NCI-H460 (cell line): ENCODE results near the gene COL13A1. TPM values are rescaled to one million over a fixed set of nuclear protein-coding genes. Genes with fewer than 3 reads are reported as not detected.

Experiments
- DNase-seq: peaks from one replicate; pipeline ENCODE4 v3.0.0-alpha.2; 2016; ENCODE audit warnings: low read depth; ENCODE audit errors: extremely low read depth
- total RNA-seq: library from RNA; depleted of rRNA; stranded (reverse); fragments of >200 nt; shearing (Covaris generic); gene quantifications from 2 replicates; pipeline ENCODE4 v1.2.3, GENCODE V29; 2014

Gene COL13A1
- total RNA-seq, 1 experiment from 2014 or later = 0.15 TPM

DNA sequence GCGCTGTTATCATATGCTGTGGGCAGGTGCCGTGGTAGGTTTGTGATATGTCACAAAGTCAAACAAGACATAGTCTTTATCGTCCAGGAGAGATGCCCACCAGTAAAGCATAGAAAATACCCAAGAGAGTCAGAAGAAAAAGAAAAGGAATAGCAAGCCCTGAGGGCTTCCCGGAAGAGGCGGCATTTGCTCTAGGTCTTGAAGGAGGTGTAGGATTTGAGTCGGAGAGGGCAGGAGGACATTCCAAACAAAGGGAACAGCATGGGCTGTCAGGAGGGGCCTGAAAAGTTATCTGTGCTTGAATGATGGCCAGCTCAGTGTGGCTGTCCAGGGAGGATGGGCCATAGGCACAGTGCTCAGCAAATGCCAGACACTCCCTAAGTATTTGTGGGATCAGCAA is 42.2 kb downstream of the COL13A1 start:
- DNase-seq = no peak

DNA sequence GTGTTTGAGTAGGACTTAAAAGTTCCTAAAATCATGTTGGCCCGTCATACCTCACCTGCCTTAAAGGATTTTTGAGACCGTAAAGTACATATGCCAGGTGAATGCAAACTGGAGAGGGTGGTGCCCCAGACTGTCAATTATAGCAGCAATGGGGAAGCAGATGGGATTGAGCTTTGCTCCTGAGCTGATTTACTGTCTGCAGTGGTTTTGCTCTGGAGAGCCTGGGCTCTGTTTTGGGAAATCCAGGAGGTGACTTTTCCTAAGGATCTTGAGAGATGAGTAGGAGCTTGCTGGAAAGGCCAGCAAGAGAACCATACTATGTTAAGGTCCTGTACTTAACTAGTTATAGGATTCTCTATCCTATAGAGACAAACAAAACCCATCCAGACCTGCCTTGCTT is 43.0 kb downstream of the COL13A1 start:
- DNase-seq = no peak

DNA sequence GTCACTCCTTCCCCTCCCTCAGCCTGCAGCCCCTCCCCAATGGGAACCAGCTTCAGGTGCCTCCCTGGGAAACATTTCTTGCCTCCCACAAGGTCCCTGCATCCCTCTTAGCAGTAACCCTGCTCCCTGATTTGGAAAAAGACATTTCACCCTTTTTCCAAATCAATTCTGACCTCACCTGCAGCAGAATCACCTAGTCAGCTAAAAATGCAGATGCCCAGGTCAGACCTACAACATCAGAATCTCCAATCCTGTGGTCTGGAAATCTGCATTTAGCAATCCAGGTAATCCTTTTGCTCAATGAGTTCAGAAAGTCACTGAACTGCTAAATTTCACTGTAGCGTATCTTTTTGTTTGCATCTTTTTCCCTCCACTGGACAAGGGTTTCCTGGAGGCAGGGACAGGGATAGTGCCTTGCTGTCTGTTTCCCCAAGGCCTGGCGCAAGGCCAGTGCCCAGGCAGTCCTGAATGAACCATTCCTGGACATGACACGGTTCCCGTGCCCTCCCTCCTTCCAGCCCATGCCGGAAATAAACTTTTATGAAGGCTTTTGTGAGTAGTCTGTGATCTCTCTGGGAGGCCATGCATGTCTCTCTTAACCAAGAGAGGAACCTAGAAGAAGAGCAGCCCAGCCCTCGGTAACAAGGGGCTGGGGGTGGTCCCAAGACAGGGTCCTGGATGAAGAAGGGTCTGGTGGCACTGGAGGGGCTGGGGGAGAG is 44.0 kb downstream of the COL13A1 start:
- no peak for DNase-seq

DNA sequence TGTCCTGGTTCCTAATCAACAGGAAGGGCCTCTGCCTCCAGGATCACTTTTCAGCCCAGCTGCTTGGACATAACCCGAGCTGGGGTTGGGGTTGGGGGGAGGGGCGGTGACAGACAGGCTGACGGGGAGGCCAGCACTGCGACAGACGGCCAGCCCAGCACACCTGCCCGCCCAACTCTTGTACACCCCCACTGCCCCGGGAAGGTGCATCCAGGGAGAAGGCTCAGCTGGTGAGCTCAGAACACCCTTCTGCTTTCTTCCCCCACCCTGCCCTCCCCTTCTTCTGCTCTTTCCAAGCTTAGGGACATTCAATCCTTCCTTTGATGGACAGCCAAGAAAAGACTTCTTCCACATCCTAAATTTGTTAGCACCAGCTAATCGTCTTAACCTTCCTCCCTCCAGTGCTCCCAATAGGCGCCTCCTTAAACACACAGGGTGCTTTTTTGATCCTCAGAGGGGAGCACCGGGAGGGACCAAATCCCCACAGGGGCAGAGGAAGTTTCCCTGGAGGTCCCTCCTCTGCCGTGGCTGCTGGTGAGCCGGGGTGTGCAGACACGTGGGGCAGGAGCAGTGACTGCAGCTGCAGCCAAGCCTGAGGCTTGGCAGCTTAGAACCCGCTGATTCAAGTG is 44.7 kb downstream of the COL13A1 start:
- no peak for DNase-seq

DNA sequence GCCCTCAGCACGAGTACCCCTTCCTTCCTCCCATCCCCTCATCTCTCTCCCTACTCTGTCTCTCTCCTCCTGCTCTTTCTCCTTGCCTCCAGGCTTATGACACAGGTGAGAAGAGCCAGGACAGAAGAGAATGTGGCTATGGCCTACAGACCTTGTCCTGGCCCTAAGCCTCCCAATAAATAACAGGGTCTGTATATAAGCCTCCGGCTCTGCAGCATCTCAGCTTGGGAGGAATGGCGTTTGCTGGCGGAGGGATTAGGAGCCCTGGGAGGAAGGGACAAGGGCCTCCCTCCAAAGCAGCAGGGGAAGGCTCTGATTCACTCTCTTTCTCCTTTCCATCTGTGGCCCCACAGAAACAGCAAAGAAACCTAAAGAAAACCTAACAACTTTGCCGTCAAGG is 45.8 kb downstream of the COL13A1 start:
- no peak for DNase-seq

DNA sequence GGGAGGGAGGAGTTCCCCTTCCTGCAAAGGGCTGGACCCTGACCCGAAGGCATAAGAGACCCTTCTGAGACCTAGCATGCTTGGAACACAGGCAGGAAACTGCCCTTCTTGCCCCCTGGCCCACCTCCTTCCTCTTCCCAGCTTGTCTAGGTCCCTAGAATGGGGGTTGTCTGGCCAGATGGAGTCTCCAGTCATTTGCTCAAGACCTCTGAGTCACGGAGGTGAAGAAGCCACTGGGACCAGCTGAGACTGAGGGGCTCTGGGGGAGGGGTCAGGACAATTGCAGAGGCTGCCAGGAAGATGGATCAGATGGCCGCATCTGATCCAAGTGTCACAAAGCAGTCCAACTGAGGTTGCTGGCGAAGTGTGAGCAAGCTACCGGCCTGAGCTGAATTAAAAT is 46.2 kb downstream of the COL13A1 start:
- DNase-seq = no peak

DNA sequence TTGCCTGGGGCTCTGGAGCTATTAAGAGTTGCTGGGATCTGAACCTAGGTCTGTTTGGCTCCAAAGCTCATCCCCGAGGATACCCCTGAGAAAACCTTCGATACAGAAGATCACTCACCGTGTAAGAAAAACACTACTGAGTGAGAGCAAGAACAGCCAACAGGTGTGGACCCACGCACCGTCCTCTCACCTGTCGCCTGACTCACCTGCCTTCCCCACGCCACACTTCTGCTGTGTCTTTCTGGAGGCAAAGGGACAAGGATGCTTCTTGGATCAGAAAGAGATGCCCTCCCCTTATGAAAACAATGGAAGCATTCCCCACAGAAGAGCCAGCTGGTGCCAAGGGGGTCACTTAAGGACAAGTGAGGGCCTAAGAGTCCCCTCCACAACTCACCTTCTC is 46.7 kb downstream of the COL13A1 start:
- DNase-seq = no peak

DNA sequence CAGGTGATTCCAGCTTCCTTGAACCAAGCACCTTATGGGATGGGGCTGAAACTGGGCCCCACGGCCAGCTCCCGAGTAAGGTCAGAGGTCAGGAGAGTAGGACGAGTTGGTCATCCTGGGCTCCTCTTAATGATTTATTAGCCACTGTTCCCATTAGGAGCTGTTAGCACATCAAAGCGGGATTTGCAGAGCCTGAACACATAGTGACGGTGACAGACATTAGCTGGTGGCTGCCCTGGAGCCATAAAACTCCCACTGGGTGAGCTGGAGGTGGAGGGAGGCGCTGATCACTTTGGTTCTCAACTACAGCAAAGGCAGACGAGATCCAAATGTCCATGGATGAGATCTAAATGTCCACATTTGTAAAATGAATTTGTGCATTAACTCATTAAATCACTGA is 48.1 kb downstream of the COL13A1 start:
- DNase-seq = no peak

DNA sequence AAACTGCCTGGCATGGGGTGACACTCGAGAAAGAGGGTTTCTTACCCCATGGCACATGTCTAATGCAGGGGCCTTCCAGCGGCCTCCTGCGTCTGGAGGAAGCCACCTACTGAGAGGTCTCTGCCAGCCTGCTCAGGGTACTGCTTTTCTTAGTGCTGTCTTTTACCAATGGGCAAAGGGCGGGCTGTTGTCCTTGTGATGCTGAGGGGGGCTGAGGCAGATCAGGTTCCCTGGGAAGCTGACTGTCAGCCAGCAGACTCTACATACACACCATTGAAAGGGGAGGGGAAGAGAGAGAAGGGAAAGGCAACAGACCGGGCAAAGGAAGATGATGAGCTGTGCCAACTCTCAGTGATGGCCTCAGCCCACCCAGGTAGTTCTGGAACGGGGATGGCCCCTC is 48.7 kb downstream of the COL13A1 start:
- no peak for DNase-seq

DNA sequence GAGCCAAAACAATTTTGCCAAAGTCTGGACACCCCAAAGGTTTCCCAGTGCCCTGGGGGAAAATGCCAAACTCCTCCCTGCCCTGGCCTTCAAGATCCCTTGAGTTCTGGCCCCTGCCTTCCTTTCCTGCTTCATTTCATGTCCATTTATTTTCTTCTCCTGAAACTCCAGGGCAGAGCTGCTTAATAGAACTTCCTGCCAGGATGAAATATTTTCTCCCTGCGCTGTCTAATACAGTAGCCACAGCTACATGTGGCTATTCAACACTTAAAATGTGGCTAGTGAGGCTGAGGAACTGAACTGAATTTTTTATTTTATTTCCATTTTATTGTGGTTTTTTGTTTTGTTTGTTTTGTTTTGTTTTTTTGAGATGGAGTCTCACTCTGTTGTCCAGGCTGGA is 49.6 kb downstream of the COL13A1 start:
- DNase-seq = no peak

DNA sequence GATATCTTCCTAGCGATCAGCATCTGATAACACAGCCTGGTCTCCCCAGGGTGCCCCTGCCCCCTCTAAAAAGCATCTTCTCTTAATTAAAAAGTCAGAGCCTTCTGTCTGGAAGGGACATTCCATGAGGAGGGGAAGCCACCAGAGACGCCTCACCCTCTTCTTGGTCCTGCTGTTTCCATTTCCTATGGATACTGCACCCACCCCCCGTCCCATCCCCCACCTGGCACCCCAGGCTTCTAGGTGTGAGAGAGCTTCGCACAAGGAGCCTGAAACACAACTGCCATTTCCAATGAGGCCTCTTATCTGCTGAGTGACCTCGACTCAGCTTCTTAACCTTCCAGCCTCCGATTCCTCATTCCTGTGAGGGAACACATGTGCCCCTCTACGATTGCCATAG is 51.4 kb downstream of the COL13A1 start:
- no peak for DNase-seq

DNA sequence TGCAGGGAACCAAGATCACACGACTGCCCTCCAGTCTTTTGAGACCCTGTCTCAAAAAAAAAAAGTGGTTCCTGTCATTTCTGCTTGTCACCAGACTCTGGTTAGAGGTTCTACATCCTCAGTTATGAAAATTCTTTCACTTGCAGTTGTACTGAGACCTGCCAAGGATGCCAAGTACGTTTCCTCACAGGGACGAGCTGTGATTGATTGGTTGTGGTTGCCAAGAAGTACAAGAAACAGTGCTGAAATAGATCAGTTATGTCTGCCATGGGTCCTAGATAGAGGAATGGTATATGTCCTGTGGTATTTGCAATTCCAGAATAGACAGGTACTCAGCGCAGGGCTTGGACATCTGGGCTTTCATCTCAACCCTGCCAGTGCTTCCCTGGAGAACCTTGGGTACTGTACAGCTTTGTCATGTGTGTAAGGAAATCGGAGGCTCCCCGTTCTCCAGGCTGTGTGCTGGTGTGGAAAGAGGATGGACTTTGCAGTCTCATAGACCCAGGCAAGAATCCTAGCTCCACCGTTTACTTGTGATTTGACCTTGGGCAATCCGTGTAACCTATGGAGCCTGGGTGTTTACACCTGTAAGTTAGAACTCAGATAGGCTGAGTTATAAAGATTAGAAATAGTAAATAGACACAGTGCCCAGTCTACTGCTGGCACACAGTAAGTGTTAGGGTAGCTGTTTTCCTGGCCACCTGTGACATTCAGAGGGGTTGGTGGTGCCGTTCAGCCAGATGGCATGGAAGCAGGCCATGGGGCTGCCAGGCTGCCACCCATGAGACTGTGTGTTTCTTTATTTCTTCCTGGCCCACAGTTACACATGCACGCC is 53.0 kb downstream of the COL13A1 start:
- DNase-seq = no peak

DNA sequence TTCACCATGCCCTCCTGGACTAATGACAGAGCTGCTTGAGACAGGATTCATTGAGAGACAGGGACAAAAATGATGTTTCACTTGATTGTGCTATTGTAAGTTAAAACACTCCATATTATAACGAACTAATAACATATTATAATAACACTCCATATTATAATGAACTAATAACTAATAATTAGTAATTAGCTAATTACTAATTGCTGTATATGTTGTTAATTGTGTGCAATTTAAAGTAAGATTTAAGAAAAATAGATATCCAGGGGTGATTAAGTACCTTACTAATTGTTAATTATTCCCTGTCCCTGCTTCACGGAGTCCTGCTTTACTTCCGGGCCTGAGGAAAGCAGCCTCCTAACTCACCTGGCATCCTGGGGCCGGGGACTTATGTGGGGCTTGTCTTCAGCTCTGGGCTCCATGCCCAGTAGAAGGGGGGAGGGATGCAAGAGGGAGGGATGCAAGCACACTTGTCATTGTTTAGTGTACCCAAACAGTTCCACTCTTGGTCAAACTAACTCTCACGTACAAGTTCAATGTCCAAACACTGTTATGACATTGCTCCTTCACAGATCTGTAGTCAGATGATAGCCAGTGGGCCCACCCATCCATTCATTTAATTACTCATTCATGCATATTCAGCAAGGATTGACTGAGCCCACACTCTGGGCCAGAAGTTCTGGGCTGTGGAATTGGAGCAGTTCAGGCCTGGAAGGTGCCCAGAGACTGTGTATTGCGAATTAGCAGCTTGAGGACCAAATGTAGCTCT is 53.8 kb downstream of the COL13A1 start:
- no peak for DNase-seq

DNA sequence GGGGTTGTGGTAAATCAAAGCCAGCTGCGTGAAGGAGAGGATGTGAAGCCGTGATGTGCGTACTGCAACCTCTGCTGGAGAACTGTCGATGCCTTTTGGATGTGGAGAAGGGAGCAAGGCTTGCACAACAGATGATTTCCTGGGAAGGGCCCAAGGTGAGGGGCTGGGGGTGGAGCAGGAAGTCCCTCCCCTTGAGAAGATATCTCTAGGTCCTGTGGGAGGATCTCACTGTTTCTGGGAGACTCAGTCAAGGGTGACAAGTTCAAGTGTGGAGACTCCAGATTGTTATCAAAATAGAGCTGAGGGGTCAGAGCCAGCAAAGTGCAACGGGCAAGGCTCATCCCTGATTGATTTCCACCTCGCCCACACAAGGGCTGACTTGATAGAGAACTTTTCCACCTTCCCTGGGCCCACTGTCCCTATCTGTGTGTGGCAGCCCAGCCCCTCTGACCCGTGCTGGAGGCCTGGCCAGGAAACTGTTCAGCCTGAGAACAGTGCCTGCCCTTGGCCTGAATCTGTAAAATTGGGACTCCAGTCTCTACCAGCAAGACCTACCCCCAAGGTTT is 55.0 kb downstream of the COL13A1 start:
- DNase-seq = no peak

DNA sequence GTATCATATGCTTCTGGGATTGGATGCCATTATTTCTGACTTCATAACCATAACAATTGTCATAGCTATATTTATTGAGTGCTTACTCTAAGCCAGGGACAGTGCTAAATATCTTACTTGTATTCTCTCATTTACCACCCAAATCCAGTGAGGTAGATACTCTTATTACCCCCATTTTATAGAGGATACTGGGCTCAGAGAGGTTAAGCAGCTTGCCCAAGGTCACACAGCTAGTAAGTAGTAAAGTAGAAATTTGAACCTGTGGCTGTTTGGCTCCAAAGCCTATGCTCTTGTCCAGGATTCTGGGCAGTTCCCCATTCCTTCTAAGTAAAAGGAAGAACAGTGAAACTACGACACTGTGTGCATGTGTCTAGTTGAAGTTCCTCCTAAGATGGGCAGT is 56.5 kb downstream of the COL13A1 start:
- no peak for DNase-seq

DNA sequence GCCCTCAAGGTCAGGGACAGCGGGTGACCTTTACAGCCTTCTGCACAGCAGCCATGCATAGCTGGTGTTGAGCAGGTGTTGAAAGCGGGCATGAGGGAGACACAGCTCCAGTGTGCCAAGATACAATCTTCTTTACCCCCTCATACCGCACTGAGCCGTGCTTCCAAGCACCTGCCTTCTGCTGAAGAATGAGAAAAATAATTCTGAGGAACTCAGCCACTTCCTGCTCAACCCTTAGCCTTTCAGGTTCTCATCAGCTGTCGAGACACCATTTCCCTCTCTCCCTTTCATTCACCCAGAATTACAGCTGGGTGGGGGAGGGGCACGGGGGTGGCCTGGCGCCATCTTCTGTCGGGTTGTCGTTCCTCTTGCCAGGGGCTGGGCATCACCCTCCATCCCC is 58.6 kb downstream of the COL13A1 start:
- DNase-seq = no peak

DNA sequence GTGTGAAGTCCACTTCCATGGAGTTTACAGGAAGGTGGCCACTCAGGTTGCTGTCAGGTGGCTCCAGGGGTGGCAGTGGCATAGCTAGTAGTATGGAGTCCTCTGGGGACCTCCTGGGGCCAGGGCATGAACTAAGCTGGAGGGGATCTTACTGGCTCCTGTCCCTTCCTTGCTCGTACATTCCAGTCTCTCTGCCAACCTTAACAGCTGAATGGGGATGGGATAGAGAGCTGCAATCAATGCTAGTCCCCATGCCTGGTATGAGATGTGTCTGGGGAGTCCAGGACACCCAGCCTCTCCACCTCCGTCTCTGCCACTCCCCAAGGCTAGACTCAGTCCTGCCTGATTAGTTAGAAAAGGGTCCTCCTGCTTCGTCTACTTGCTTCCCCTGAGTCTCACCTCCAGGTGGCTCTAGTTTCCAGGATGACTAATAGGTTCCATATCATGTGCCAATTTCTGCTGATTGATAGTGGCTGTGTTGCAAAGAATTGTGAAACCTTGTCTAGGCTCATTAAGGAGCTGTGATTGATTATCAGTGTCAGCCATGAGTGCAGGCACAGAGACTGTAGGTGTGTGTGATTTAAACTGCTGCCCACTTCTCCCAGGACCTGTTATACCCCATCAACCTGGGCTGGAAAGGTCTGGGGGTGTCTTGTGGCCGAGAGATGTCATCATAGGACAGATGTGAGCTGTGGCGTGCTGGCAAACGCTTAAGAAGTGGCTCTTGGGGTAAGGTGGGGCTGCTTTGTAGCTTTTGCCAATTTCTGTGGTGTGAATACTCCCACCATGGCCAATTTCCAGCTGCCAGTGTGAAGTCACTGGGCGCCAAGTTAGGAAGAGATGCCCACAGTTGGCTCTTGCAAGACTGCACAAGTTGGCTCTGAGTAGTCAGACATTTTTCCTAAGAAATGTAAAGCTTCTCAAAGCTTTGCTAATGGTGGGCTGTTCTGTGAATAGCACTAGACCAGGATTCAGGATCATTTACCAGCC is 59.8 kb downstream of the COL13A1 start:
- peak; percentile 26 for DNase-seq

DNA sequence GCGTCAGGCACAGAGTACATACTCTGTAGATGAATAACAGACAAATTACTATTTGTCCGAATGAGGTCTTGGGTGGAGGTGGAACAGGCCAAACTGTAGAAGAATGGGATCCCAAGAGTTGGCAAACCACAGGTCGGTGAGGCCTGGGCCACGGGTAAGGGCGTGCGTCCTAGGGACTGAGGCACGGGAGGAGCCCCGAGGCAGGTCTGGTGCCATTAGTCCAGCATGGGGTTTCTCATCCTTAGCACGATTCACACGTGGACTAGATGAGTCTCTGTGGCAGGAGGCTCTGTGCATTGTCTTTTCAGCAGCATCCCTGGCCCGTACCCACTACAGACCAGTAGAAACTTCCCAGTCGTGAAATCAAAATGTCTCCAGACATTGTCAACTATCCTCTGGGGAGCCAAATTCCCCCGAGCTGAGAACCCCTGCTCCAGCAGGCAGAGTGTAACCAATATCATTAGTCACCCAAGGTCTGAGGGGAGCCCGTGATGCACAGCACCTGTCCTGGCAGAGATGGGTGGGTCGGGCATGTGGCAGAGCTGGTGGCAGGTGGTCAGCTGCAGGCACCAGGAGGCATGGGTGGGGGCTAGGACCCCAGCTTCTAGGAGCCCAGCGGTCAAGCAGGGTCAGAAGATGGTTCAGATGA is 61.3 kb downstream of the COL13A1 start:
- DNase-seq = no peak

DNA sequence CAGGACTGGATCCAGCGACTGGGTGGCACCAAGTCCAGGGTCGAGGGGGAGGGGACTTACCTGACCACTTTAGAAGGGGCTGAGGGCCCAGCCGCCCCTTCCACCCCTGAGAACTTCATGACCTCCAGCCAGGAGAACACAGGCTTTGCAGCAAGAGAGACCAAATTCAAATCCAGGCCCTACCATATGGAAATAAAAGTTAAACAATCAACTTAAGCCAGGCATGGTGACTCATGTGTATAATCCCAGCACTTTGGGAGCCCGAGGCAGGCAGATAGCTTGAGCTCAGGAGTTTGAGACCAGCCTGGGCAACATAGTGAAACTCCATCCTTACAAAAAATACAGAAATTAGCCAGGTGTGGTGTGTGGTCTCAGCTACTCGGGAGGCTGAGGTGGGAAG is 61.9 kb downstream of the COL13A1 start:
- DNase-seq = no peak
